ENCODE data around the gene ECSCR.
"Not testable (repeated sequence)": the region's sequence is repeated elsewhere in the genome, so short reads cannot be mapped to it uniquely, and the experiment has no call there.

ECSCR gene

GRCh38 chr5:139415221-139415861 is 47.2 kb downstream of the ECSCR start:
- intact Hi-C loops (cut with DNase I), result no loop called here
- peak; percentile 70 to 97 (median 81) for DNase-seq

GRCh38 chr5:139414581-139415130 is 47.9 kb downstream of the ECSCR start:
- DNase-seq, result peak in 4 of 10 donors; percentile 28 to 91 (median 42)
- intact Hi-C loops (cut with DNase I), result no loop called here

GRCh38 chr5:139413963-139414362 is 48.6 kb downstream of the ECSCR start:
- intact Hi-C loops (cut with DNase I), result no loop called here

GRCh38 chr5:139413153-139413552 is 49.4 kb downstream of the ECSCR start:
- peak in 1 of 10 donors; percentile 34 for DNase-seq
- intact Hi-C loops (cut with DNase I), result no loop called here

More at GRCh38 chr5:139413963-139414362, 48.6 kb downstream of the ECSCR start:
- DNase-seq, result no peak

GRCh38 chr5:139410993-139411828 is 51.3 kb downstream of the ECSCR start:
- peak in 5 of 10 donors; percentile 43 to 93 (median 50) for DNase-seq
- intact Hi-C loops (cut with DNase I), result no loop called here

GRCh38 chr5:139410121-139410992 is 52.2 kb downstream of the ECSCR start:
- intact Hi-C loops (cut with DNase I), result no loop called here
- DNase-seq, result peak in 1 of 10 donors; percentile 56

- DNase-seq; intact Hi-C loops (cut with DNase I): not testable (repeated sequence)
These were observed 53.4 kb downstream of the ECSCR start for GRCh38 chr5:139409116-139409515.

GRCh38 chr5:139408191-139408590 is 54.4 kb downstream of the ECSCR start:
- DNase-seq, result peak in 1 of 10 donors; percentile 18
- intact Hi-C loops (cut with DNase I), result no loop called here

- no peak for DNase-seq
- intact Hi-C loops (cut with DNase I), result no loop called here
These were observed 55.0 kb downstream of the ECSCR start for GRCh38 chr5:139407517-139407916.

GRCh38 chr5:139406963-139407362 is 55.6 kb downstream of the ECSCR start:
- intact Hi-C loops (cut with DNase I), result no loop called here
- DNase-seq, result peak in 1 of 10 donors; percentile 20

- intact Hi-C loops (cut with DNase I), result no loop called here
- DNase-seq, result peak in 1 of 10 donors; percentile 12
These were observed 58.1 kb downstream of the ECSCR start for GRCh38 chr5:139404484-139404840.

- intact Hi-C loops (cut with DNase I), result loop anchor here (2.0 kb wide), 1 partner anchor 61 kb away; no protein-coding TSS in a partner anchor
- peak; percentile 94 to 100 (median 98) for DNase-seq
These were observed 58.6 kb downstream of the ECSCR start, which contains the start of gene SPATA24 for GRCh38 chr5:139403787-139404483. SPATA24 (minus strand) TSS chr5:139404089; CDS start chr5:139404060, 29 bp downstream.

GRCh38 chr5:139403418-139403786 is 59.1 kb downstream of the ECSCR start:
- no peak for DNase-seq
- intact Hi-C loops (cut with DNase I), result loop anchor here (2.0 kb wide), 1 partner anchor 61 kb away; no protein-coding TSS in a partner anchor

- intact Hi-C loops (cut with DNase I), result loop anchor here (2.0 kb wide), 1 partner anchor 60 kb away; no protein-coding TSS in a partner anchor
These were observed 59.9 kb downstream of the ECSCR start for GRCh38 chr5:139402561-139403158.

GRCh38 chr5:139401546-139401945 is 61.0 kb downstream of the ECSCR start:
- DNase-seq, result peak in 1 of 10 donors; percentile 22
- intact Hi-C loops (cut with DNase I), result no loop called here

More at GRCh38 chr5:139402561-139403158, 59.9 kb downstream of the ECSCR start:
- peak in 2 of 10 donors; percentile 38 to 39 for DNase-seq

- DNase-seq, result peak in 1 of 10 donors; percentile 29
- intact Hi-C loops (cut with DNase I), result no loop called here
These were observed 62.9 kb downstream of the ECSCR start for GRCh38 chr5:139399501-139400121.

Data from posterior cingulate gyrus (tissue), 11 donors.